GM21423 (cell line): ENCODE measurements around the gene PTPRQ.
"Not testable (repeated sequence)": the region's sequence is repeated elsewhere in the genome, so short reads cannot be mapped to it uniquely, and the experiment has no call there.

Experiments
- ATAC-seq: cut with Tn5 transposase; IDR thresholded peaks from one replicate; pipeline ENCODE4 v1.9.1; 2021; ENCODE audit warnings: mild to moderate bottlenecking, moderate library complexity; ENCODE audit not compliant: unreplicated experiment

Gene PTPRQ, protein sequence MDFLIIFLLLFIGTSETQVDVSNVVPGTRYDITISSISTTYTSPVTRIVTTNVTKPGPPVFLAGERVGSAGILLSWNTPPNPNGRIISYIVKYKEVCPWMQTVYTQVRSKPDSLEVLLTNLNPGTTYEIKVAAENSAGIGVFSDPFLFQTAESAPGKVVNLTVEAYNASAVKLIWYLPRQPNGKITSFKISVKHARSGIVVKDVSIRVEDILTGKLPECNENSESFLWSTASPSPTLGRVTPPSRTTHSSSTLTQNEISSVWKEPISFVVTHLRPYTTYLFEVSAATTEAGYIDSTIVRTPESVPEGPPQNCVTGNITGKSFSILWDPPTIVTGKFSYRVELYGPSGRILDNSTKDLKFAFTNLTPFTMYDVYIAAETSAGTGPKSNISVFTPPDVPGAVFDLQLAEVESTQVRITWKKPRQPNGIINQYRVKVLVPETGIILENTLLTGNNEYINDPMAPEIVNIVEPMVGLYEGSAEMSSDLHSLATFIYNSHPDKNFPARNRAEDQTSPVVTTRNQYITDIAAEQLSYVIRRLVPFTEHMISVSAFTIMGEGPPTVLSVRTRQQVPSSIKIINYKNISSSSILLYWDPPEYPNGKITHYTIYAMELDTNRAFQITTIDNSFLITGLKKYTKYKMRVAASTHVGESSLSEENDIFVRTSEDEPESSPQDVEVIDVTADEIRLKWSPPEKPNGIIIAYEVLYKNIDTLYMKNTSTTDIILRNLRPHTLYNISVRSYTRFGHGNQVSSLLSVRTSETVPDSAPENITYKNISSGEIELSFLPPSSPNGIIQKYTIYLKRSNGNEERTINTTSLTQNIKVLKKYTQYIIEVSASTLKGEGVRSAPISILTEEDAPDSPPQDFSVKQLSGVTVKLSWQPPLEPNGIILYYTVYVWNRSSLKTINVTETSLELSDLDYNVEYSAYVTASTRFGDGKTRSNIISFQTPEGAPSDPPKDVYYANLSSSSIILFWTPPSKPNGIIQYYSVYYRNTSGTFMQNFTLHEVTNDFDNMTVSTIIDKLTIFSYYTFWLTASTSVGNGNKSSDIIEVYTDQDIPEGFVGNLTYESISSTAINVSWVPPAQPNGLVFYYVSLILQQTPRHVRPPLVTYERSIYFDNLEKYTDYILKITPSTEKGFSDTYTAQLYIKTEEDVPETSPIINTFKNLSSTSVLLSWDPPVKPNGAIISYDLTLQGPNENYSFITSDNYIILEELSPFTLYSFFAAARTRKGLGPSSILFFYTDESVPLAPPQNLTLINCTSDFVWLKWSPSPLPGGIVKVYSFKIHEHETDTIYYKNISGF (N-terminal part only)

DNA sequence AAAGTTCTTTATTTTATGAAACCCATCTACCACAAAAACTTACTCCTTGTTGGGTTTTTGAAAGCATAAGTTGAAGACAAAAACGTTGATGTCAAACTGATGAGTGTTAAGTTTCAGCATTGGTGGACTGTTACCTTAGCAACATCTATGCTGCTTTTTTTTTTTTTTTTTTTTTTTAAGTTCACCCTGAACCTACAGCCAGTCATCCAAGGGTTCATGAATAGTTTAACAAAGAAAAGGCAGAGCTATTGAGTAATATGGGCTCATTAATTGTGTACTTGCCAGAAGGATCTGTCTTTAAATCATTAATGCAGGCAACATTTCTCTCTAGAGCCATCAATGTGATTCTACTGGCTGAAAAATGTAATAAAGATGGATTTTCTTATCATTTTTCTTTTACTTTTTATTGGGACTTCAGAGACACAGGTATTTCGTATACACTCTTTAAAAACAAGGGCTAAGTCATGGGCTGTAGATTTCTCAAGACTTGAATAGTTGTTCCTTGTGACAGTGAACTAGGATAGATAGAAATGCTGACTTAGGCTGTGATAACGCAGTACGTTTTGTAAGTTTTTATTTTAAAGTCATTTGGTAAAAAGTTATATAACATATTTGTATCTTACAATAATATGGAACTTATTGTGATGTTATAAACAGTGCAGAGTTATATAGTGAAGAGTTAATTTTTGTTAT, at the start of gene PTPRQ:
PTPRQ (plus strand) TSS at position 262 of the 693 bp plus-strand sequence; CDS start at position 373, 111 bp downstream.
- ATAC-seq: no peak

DNA sequence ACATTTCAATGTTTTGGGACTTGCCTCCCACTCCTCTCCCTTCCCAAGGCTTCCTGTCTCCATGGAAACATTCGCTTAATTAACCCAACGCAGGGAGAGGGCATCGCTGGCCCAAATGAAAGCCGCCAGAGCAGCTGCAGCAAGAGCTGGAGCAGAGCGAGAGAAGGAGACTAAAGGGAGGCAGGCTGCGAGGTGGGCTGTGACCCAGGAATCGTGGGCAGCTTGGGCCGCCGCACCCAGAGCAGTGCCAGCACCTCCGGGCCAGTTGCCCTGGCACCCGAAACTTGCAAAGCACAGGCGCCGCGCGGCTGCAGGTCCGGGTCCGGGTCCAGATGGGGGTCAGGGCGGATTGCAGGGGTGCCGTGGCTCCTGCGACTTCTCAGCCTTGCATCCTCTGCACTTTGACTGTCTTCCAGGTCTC, 43.5 kb upstream of the PTPRQ start:
- no peak for ATAC-seq

DNA sequence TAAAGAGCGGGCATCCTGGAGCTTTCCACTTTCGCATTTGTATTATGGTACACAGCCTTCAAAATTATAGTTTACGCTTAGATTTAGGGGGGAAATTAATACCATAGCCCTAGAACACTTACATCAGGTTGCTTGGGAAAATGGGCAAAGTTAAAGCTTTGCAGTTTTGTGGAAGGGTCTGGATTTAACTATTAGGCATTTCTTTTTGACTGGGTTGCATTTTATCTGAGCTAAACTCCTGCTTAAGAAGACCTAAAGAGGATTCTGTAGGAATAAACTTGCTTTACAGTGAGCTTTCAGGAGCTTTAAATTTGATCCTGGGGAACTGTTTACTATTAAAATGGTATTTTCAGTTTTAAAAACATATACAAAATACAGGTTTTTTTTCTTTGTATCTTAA, 42.8 kb upstream of the PTPRQ start:
- ATAC-seq: no peak

DNA sequence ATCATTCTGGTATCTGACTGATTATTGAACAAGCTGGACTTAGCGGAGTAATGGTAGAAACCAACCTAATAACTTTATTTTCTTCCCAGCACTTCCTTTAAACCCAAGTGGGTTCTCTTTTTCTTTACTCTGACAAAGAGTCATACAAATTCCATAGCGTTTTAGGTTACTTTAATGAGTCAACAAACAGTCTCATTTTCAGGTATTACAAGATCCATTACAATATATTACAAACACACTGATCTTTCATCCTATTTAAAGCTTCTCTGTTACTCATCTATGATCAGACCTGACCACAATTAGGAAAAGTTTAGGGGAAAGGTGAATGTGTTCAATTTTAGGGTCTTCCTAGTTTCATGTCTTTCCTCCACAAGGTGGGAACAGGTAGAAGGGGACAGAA, 39.4 kb upstream of the PTPRQ start:
- no peak for ATAC-seq

DNA sequence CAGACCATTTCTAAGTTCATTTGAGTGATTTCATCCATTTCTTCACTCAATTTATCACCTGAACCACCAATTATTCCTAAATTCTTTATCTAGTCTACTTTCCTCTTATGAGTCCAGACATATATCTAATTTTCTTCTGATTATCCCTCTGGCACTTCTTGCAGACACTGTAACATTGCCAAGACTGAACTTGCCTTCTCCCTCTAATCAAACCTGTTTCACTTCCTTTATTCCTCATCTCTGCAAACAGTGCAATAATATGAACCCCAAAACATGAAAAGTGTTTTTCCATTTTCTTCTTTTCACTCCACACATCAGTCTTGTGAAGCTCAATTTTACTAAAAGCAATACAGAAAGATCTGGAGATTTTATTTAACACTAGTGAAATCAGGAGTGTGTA, 37.8 kb upstream of the PTPRQ start:
- no peak for ATAC-seq

DNA sequence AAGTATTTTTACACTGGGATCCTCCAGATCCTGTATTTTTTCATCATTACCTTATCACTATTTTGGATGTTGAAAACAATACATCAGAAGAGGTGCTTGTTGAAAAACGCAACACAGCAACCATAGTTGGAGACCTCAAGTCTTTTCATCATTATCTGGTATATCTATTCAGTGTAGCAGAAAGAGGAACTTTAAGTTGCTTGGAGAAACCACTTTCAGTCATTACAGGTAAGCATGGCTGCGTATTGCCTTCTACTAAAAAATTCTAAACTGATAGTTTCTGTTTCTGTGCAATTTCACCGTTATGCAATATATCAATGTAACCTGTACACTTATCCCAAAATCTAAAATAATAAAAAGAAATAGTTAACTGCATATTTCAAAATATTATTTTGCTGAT, 32.2 kb upstream of the PTPRQ start:
- ATAC-seq: no peak

DNA sequence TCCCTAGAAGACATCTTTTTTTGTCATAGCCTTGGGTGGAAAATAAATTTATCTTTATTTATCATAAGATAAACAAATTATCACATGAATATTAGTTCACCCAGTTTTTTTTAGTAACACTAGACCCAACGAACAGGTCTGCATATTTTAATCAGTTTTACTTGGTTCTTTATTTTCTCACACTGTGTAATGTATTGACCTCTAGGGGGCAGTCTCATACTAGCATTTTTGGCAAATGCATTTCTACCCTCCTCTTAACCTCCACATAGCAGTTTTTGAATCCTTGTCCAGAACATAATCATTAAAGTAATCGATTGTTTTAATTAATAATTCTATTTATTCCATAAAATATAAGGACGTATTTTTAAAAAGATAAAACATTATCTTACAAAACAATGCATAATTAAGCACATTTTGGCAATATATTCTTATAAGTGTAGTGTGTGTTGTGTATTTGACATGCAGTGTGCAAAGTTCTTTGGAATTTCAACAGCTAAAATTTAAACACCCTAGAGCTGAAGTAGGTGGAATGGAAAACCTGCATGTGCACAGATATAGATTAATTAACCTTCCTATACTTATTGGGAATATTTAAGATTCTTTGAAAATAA, 31.6 kb upstream of the PTPRQ start:
- ATAC-seq: peak; percentile 76

DNA sequence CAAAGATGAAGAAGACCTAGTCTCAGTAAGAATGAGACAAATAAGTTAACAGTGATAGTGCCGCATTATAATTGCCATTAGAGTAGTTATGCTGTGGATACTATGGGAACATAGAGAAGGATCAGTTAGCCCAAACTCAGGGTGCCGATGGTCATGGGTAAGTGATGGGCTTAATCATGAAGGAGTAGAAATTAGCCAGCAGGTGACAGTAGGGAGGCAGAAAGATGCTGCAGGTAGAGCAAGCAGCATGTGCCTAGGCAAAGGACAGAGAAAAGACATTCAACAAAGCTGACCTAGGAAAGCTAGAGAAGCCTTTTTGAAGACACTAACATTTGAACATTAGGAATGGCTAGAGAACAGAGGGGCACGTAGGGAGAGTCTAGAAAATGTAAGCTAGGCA, 30.6 kb upstream of the PTPRQ start:
- ATAC-seq: no peak

DNA sequence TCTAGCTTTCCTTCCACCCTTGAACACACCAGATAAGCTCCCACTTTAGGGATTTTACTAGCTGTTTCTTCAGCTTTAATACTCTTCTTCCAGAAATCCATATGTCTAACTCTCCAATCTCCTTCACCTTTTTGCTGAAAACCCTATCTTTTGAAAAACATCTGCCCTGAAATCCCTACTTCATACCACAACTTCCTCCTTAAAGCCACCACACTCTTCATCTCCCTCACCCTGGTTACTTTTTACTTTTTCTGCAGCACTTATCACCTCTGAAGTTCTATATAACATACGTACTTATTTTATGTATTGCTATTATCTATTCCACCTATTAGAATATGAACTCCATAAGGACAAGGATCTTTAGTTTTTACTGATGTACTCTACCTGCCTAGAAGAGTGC, 28.6 kb upstream of the PTPRQ start:
- ATAC-seq: no peak

DNA sequence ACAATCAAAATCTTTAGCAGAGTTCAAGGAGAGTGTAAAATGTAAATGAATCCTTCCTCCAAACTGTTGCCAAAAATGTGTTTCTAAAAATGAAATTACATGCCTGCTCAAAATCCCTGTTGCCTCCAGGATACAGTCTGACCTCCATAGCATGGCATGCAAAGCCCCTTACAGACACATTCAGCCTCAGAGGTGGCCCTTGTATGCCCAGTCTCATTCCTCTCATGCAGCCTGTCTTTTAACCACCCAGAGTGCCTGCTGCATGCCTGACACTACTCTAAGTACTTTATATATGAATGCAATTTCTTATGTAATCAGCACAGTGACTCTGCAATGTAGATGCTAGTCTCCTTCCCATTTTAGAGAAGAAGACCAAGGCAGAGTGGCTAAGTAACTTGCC, 24.4 kb upstream of the PTPRQ start:
- ATAC-seq: no peak

DNA sequence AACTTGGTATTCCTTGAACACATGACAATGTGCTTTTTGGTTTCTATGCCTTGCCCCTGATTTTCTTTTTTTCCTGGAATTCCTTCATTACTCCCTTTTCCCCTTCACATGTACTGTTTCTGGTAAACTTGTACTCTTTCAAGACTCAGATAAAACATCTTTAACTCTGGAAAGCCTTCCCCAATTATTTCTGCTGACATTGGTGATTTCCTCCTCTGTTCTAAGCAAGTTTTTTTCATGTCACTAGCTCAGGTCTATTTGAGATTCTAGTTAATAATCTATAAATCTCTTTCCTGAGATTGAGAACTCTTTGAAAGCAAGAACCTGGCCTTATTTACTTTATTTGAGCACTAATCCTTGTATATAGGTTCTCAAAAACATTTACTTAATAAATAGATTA, 24.0 kb upstream of the PTPRQ start:
- ATAC-seq: no peak

DNA sequence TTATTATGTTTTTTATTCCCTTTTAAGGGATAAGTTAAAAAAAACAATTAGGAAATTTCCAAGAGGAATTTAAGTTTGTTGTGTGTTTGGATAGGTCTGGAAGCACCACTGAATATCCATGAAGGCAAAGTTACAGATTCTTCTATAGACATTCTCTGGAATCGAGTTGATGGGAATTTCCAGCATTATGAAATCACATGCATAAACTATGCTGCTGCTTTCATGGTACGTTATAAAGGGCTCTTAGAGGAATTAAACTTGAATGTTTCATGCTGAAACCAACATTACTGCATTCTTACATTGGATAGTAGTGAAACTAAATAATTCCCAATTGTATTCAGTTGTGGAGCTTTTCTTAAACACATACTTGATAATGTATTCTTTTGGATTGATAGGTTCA, 21.5 kb upstream of the PTPRQ start:
- no peak for ATAC-seq

DNA sequence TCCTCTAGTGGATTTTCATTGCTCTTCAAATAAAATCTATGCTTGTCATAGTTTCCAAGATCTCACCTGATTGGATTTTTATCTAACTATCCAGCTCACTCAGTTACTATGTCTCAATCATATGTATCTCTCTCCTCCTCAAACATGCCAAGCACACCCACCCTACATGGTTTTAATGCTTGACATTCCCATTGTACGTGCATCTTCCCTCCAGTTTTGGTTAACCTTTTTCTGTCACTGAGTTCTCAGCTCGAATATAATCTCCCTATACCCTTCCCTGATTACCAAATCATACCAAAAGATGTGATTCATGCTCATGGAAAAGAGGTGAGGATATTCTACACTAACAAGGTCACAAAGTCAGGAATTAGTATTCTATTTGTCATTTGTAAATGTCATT, 12.0 kb upstream of the PTPRQ start:
- ATAC-seq: no peak

DNA sequence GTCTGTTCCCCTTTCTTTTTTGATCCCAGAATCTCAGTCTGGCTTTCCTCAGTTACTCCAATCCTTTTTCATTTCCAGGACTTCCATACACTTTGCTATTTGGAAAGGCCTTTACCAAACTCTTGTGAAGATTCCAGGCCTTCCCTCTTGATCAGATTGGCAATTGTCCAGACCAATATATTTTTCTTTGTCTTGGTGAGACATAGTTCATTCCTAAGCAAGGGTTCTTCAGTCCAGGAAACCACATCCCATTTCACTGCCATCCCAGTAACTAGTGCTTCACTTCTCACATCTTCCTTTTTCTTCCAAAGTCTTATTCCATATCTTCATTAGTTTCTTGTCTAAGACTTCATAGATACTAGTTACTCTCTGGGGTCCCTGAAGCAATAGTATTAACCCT, 2.1 kb upstream of the PTPRQ start:
- no peak for ATAC-seq

DNA sequence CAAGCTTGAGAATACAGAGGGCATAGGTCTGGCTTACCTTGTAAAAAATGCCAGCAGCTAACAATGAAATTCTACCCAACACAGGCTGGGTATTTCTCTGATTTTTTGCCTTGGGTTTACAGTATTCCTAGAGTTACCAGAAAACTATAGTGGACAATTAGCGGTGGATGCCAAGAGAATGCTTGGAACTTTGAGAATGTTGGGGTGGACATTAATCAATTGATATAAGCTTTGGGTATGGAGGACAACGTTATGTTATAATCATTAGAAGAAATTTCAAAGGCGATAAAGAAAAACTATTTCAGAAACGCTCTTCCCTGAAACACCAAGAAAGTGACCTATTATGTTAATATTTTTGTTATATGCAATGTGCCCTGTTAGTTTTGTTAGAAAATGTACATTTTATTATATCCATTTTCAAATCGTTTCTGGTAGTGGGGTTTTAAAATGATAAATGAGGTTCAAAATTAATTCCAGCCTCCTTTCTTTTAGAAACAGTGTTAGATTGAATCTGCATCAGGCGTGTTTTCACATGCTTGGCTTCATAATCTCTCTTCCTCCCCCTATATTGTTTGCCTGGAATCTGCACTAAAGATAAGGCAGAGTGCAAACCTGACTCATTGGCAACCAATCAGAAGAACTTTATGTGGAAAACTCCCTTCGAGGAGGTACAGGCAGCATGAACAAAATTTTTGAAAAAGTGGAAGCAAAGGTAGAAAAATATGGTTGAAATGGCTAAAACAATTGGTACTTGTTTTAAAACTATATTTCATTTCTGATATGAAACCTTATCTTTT, 1.4 kb upstream of the PTPRQ start:
- no peak for ATAC-seq

DNA sequence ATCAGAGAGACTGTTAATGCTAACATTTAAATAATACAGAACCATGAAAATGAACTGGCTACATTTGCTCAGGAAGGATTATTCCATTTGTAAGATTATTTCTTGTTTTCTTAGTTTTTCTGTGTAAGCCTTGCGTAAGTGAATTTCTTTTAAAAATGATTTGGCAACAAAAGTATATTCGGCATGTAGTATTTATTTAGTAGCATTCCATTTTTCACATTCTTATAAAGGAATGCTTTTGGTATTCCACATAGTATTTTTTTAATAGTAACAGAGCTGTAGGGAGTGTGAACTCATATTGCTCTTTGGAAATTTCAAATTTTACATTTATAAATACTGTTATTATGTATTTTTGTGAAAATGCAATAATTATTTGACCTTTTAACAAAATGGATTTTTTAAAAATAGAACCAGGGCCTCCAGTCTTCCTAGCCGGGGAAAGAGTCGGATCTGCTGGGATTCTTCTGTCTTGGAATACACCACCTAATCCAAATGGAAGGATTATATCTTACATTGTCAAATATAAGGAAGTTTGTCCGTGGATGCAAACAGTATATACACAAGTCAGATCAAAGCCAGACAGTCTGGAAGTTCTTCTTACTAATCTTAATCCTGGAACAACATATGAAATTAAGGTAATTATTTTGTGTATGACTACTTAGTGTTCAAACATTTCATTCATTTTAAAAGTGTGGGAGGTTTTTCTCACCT, 1.2 kb downstream of the PTPRQ start:
- ATAC-seq: no peak

DNA sequence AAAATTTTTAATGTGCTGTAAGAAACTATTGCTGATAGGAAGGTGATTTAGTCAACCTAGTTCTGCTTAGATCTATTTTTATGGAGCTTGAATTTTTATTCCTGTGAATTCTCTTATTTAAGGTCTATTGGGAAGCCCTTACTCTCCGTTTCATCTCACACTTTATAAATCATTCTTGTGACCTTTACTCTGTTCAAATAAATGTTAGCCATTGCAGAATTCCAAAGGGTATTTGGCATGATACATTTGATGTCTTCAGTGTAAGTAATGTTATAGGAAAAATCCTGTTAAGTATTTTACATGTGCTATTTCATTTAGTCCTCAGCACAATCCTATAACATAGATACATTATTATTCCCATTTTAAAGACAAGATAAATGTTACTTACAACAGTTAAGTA, 12.5 kb downstream of the PTPRQ start:
- no peak for ATAC-seq

DNA sequence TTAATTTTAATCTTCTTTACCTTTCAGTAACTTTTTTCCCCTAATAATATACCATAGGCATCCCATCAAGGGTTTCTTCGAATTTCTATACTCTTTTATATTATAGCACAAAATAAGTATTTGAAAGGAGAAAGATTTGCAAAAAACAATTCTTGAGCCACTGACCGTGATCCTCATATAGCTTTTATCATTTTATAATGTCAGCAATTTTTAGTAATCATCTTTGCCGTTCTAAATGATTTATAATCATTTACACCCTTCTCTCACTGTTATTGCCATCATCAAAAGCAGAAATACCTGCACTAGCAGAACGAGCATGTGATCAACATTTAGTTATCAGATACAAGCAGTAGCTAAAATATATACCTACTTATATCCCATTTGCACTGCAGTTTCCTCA, 16.9 kb downstream of the PTPRQ start:
- ATAC-seq: no peak

DNA sequence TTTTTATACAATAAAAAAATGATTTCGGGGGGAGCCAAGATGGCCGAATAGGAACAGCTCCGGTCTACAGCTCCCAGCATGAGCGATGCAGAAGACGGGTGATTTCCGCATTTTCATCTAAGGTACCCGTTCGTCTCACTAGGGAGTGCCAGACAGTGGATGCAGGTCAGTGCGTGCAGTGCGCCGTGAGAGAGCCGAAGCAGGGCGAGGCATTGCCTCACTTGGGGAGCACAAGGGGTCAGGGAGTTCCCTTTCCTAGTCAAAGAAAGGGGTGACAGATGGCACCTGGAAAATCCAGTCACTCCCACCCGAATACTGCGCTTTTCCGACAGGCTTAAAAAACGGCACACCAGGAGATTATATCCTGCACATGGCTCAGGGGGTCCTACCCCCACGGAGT, 17.8 kb downstream of the PTPRQ start:
- ATAC-seq: not testable (repeated sequence)
